Tongue (tissue), 2 donors: ENCODE results near the gene KIF26A. TPM values are rescaled to one million over a fixed set of nuclear protein-coding genes. Genes with fewer than 3 reads are reported as not detected.
"Not testable (repeated sequence)": the region's sequence is repeated elsewhere in the genome, so short reads cannot be mapped to it uniquely, and the experiment has no call there.

ENCODE experiments used
- DNase-seq: peaks from one replicate; pipeline ENCODE4 v3.0.0-alpha.2; 2015
- total RNA-seq: library from RNA; depleted of rRNA; stranded (reverse); fragments of >200 nt; gene quantifications from one replicate; pipeline ENCODE4 v1.2.3, GENCODE V29; 2014

The KIF26A gene
- total RNA-seq, 1 donor from 2014 or later: 14.0 TPM

DNA sequence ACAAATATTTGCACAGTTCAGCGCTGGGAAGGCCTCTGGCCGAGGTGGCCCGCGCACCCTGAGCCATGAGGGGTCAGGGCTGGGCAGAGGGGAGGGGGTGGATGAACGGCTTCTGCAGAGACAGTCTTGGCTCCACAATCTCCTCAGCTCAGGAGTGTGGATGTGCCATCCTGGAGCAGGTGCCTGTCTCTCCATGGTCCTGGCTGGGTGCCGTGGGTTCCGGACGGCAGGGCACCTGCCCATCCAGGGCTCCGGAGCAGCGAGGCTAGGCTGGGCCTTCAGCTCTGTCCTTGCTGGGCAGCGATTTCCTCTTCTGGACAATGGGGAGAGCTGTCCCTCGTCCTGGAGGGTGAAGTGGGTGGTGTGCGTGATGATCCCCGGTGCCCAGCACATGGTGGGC, 55.6 kb downstream of the KIF26A start:
- DNase-seq: no peak

GRCh38 chr14:104194716-104195115, 56.3 kb downstream of the KIF26A start:
- no peak for DNase-seq

- no peak for DNase-seq
Observed at GRCh38 chr14:104195361-104195760, 57.0 kb downstream of the KIF26A start.

GRCh38 chr14:104195878-104196277, 57.5 kb downstream of the KIF26A start:
- peak; percentile 34 for DNase-seq

GRCh38 chr14:104196461-104197140, 58.2 kb downstream of the KIF26A start:
- DNase-seq: no peak

GRCh38 chr14:104197449-104198247, 59.3 kb downstream of the KIF26A start:
- no peak for DNase-seq

GRCh38 chr14:104199266-104199895, 61.0 kb downstream of the KIF26A start:
- no peak for DNase-seq

- no peak for DNase-seq
Observed at GRCh38 chr14:104200106-104200505, 61.7 kb downstream of the KIF26A start.

DNA sequence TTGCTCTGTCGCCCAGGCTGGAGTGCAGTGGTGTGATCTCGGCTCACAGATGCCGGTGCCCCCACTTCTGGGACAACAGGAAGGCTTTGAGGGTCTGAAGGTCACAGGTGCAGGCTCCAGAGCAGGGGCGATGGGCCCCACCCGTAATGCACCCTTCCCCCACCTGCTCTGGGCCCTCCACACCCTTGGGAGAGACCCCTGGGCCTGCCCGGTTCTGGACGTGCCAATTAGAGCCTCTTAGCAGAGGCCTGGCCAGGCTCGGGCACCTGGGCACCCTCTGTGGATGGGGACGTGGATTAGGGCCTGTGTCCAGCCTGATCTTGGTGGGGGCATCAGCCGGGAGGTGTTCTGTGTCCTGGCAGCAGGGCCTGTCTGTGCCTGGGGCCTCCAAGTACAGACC, 62.2 kb downstream of the KIF26A start:
- no peak for DNase-seq

DNA sequence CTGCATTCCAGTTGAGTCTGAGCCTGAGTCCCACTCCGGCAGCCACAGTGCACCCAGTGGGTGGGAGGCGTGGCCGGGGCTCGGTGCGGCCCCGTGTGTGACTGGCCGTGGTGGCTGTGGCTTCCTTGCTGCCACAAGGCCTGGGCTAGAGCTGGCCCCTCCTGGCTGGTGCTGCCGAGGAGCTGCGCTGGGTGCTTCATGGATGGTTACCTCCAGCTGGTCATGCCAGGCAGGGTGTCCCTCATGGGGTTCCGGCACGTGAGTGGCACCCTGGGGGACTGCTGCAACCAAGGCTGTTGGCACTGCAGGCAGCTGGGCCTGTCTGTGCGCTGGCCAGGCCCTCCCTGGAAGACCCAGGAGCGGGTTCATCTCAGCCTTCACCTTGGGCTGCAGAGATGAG, 62.7 kb downstream of the KIF26A start:
- DNase-seq: no peak

- DNase-seq: no peak
Observed at GRCh38 chr14:104201496-104201895, 63.1 kb downstream of the KIF26A start.

DNA sequence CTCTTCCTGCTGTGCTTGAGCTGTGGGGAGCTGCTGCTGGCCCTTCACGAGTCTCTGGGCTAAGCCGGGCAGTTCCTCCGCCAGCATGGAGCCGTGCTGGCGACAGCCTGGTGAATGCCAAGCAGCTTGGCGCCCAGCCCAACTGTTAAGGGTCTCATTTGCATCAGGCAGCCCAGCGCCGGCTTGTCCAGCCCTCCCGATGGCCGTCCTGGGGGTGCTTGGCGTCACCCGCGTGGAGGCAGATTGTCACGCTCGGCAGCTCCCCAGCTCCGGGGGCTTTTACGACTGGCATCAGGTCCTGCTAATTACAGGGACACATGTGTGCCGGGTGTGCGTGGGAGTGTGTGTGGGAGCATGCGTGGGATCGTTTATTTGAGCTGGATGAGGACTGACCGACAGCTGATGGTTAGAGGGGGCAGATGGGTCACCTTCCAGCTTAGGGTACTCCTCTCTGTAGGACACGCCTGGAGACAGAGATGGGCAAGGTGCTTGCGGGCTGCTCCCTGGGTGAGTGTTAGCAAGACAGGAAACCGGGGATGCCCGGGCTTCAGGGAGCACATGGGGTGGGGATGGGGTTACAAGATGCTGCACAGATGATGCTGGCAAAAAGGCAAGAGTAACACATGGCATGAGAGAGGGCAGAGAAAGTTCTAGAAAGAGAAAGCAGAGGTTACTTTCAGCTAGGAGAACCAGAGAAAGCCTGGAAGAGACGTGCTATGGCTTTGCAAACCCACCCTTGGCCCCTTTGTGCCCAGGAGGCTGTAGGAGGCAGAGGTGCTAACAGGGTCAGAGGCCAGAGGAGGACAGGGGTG, 64.1 kb downstream of the KIF26A start:
- DNase-seq: peak; percentile 80

DNA sequence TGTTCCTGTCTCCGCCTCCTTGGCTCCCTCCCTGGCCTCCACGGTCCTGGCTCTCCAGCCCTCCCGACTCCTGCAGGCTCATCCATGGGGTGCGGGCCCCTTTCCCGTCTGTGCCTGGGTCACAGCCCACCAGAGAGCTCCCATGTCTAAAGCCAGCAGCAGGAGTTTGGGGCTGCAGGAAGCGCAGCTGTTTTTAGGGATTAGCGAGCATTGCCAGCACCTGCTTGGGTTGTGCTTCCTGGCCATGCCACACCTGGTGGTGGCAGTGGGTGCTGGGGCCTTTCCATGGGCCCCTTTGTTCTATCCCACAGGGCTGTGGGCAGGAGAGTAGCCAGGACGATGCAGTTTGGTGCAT, 64.7 kb downstream of the KIF26A start:
- no peak for DNase-seq

DNA sequence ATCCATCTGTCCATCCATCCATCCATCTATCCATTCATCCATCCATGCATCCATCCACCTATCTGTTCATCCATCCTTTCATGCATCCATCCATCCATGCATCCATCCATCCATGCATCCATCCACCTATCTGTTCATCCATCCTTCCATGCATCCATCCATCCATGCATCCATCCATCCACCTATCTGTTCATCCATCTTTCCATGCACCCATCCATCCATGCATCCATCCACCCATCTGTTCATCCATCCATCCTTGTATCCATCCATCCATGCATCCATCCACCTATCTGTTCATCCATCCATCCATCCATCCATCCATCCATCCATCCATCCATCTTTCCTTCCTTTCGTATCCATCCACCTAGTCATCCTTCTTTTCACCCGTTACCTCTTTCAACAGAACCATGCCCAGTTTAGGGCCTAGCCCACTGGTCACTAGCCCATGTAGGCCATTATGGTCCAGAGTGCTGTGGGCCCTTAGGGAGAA, 66.3 kb downstream of the KIF26A start:
- DNase-seq: no peak

DNA sequence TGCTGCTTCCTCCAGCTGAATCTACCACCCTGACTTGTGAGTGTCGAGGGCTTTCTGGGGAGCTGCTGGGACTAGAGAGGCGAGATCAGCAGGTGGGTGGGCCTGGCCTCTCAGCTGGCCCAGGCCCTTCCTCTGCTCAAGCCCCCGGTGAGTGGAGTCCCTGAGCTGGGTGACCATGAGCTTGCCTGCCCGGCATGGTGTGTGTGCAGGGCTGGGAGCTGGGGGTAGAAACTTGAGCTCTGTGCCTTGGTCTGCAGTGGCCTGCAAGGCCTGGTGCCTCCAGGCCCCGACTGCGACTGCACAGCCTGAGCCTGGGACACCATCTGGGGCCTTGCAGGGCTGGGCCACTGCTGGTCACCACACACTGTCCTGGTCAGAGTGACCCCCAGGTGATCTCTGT, 67.4 kb downstream of the KIF26A start:
- no peak for DNase-seq

GRCh38 chr14:104206281-104206904, 68.0 kb downstream of the KIF26A start:
- peak; percentile 71 for DNase-seq

DNA sequence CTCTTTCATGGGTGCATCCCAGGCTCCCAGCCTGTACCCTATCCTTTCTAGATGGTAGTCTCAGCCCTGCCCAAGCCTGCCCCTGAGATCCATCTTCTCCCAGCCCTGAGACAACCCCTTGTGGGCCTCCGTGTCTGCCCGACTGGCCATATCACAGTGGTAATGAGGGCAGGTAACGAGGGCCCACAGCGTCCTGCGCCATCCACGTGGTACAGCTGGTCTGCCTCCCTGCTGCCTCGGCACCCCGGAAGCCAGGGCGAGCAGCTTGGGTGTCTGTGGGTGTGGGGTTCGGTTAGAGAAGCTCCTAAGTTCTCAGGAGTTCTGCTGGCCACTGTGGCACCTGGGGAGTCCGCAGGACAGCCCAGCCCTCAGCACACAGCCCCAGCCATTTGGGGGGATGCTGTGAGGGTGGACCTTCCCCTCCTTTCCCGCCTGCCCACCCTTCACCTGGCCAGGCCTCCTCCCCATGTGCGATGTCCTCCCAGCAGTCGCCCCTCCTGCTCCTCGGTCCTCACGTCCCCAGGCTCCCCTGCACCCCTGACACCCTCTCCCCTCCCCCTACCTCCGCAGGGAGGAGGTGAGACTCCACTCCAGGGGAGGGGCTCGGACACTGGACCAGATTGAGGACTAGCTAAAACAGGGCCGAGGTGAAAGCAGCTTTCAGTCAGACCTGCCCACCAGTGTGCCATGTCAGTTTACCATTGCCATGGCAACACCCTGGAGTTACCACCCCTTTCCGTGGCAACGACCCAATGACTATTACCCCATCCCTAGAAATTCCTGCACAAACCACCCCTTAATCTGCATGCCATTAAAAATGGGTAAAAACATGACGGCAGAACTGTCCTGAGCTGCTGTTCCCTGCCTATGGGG, 69.0 kb downstream of the KIF26A start:
- no peak for DNase-seq

DNA sequence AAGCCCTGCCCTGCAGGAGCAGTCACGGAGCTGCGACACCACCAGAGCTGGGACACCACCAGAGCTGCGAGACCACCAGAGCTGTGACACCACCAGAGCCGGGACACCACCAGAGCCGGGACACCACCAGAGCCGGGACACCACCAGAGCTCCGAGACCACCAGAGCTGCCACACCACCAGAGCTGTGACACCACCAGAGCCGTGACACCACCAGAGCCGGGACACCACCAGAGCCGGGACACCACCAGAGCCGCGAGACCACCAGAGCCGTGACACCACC, 69.6 kb downstream of the KIF26A start:
- DNase-seq: not testable (repeated sequence)

DNA sequence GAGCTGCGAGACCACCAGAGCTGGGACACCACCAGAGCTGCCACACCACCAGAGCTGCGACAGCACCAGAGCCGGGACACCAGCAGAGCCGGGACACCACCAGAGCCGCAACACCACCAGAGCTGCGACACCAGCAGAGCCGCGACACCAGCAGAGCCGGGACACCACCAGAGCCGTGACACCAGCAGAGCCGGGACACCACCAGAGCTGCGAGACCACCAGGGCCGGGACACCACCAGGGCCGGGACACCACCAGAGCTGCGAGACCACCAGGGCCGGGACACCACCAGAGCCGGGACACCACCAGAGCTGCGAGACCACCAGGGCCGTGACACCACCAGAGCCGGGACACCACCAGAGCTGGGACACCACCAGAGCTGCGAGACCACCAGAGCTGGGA, 69.9 kb downstream of the KIF26A start:
- not testable (repeated sequence) for DNase-seq

- not testable (repeated sequence) for DNase-seq
Observed at GRCh38 chr14:104209071-104209470, 70.7 kb downstream of the KIF26A start.
